Measurements from ENCODE around the gene SLC29A1. TPM values are rescaled to one million over a fixed set of nuclear protein-coding genes. Genes with fewer than 3 reads are reported as not detected.

Gene SLC29A1
- total and polyA plus RNA-seq, 9 of the 15 experiments (the other 6 are each of a cell fraction or from before 2014, with no cell fraction given): 18.9 to 170 (median 57.7) TPM

- TF ChIP-seq SMAD1 (IDR thresholded peaks at IDR 0.05; ENCODE audit: low read depth, low read length, partially characterized antibody): peak; percentile 20
- TF ChIP-seq XRCC5 (IDR thresholded peaks at IDR 0.05; ENCODE audit: low read depth, low read length): 0 out of 2 replicates have a peak, but pooled peaks have one; percentile 7
- TF ChIP-seq PML (IDR thresholded peaks at IDR 0.05; ENCODE audit: low read length): peak; percentile 83
- 0 out of 2 replicates have a peak, but pooled peaks have one; percentile 74 for TF ChIP-seq E2F5 (CRISPR knock-in tag; IDR thresholded peaks at IDR 0.05)
- no peak for TF ChIP-seq STAG1 (CRISPR knock-in tag; IDR thresholded peaks at IDR 0.05; ENCODE audit: borderline replicate concordance)
- TF ChIP-seq NR3C1 (CRISPR knock-in tag; IDR thresholded peaks at IDR 0.05): 0 out of 2 replicates have a peak, but pooled peaks have one; percentile 44
- peak; percentile 82 for TF ChIP-seq RBFOX2 (IDR thresholded peaks at IDR 0.05; ENCODE audit: low read depth, low read length)
- TF ChIP-seq ZBTB8A (IDR thresholded peaks at IDR 0.05; ENCODE audit: partially characterized antibody): no peak
- TF ChIP-seq ATF2 (CRISPR knock-in tag; IDR thresholded peaks at IDR 0.05): peak; percentile 35; the same call in 1 of the 2 replicates
- TF ChIP-seq POLR2H (tag; IDR thresholded peaks at IDR 0.05; ENCODE audit: low read depth): 0 out of 2 replicates have a peak, but pooled peaks have one; percentile 7
- peak; percentile 87; the same call in 1 of the 2 replicates for TF ChIP-seq ZBED1 (IDR thresholded peaks at IDR 0.05)
Measured at GRCh38 chr6:44254191-44255104, 31.1 kb downstream of the SLC29A1 start (continued).
